Activated CD8-positive, alpha-beta T cell treated with anti-CD3 and anti-CD28 coated beads, Interleukin-2, amount 10 ng/mL, durations not matched to agents 7 days and 5 days (primary cell): ENCODE data around the gene AFG3L2. TPM values are rescaled to one million over a fixed set of nuclear protein-coding genes. Genes with fewer than 3 reads are reported as not detected.
"Not testable (repeated sequence)": the region's sequence is repeated elsewhere in the genome, so short reads cannot be mapped to it uniquely, and the experiment has no call there.

Source experiments
- ATAC-seq: fragments of 150-1000 bp; cut with Tn5 transposase; one replicate; pipeline ENCODE4 v1.10.0; 2021; ENCODE audit warnings: moderate library complexity
- CTCF ChIA-PET: fragments of 350-600 bp; sonication (Branson Sonifier 250); formaldehyde crosslinking; loops from one replicate; lab custom pipeline; 2021; ENCODE audit warnings: antibody characterized with exemption; lab: Charles Lee
- POLR2A ChIA-PET: fragments of 350-600 bp; sonication (Branson Sonifier 250); formaldehyde crosslinking; loops from one replicate; lab custom pipeline; 2021; ENCODE audit warnings: antibody characterized with exemption; lab: Charles Lee
- DNase-seq: peaks from one replicate; pipeline ENCODE4 v3.0.0-alpha.2; 2020
- H3K27ac Mint-ChIP-seq: one replicate; pipeline ENCODE4 v1.8.0; 2021; ENCODE audit warnings: mild to moderate bottlenecking, mixed read lengths
- H3K27me3 Mint-ChIP-seq: one replicate; pipeline ENCODE4 v1.8.0; 2021; ENCODE audit warnings: low read depth, mixed read lengths
- H3K36me3 Mint-ChIP-seq: one replicate; pipeline ENCODE4 v1.8.0; 2021; ENCODE audit warnings: low read depth, mixed read lengths
- H3K4me1 Mint-ChIP-seq: one replicate; pipeline ENCODE4 v1.8.0; 2021; ENCODE audit warnings: low read depth, mixed read lengths
- H3K4me3 Mint-ChIP-seq: one replicate; pipeline ENCODE4 v1.8.0; 2021; ENCODE audit warnings: mild to moderate bottlenecking, mixed read lengths
- H3K9me3 Mint-ChIP-seq: one replicate; pipeline ENCODE4 v1.8.0; 2022; ENCODE audit warnings: mixed read lengths; ENCODE audit not compliant: insufficient read depth
- total RNA-seq, 2 experiments: library from RNA; stranded (reverse); gene quantifications; one replicate each; pipeline ENCODE4 v1.2.3, GENCODE V29; 2021

The AFG3L2 gene
- total RNA-seq = 10 to 100 TPM; 40.6 to 44.3 TPM

GRCh38 chr18:12376754-12377555 is at the start of gene AFG3L2:
AFG3L2 (minus strand) TSS chr18:12377227; CDS start chr18:12377082, 145 bp downstream.
- ChIA-PET CTCF (interaction anchor here (0.6 to 3.1 kb wide), 6 partner anchors 15 to 283 kb away, joined by 3 to 22 read pairs (median 6); no protein-coding TSS in a partner anchor), POLR2A (interaction anchor here (0.5 to 2.1 kb wide), 13 partner anchors 9 to 889 kb away, joined by 3 to 12 read pairs (median 4); partner anchors contain the start of genes CEP192, CEP76, PRELID3A and PSMG2)
- H3K4me1 Mint-ChIP-seq = peaks cover 42% of the 10 kb centered on the region
- no peaks in the 10 kb centered on the region for H3K27me3 Mint-ChIP-seq
- H3K9me3 Mint-ChIP-seq = no peaks in the 10 kb centered on the region
- peak within 1 kb of the TSS; percentile 96 for H3K27ac Mint-ChIP-seq
- peak; percentile 89 for ATAC-seq
- peaks cover 23% of the 10 kb centered on the region for H3K36me3 Mint-ChIP-seq
- peak; percentile 100 for DNase-seq
- H3K4me3 Mint-ChIP-seq = peak within 1 kb of the TSS; percentile 93

GRCh38 chr18:12424252-12424651 is 47.2 kb upstream of the AFG3L2 start:
- CTCF ChIA-PET = interaction anchor here (1.9 kb wide), 1 partner anchor 31 kb away, joined by 7 read pairs; no protein-coding TSS in a partner anchor
- H3K4me3 Mint-ChIP-seq = no peak overlapping the region
- H3K4me1 Mint-ChIP-seq = peaks cover 14% of the 10 kb centered on the region
- POLR2A ChIA-PET = interaction anchor here (0.7 kb wide), 1 partner anchor 29 kb away, joined by 3 read pairs; no protein-coding TSS in a partner anchor
- H3K36me3 Mint-ChIP-seq = peaks cover 5% of the 10 kb centered on the region
- no peak overlapping the region for H3K27ac Mint-ChIP-seq
- DNase-seq (no peak), ATAC-seq (no peak)
- H3K9me3 Mint-ChIP-seq = no peaks in the 10 kb centered on the region
- no peaks in the 10 kb centered on the region for H3K27me3 Mint-ChIP-seq

GRCh38 chr18:12423820-12424219 is 46.8 kb upstream of the AFG3L2 start:
- H3K9me3 Mint-ChIP-seq = no peaks in the 10 kb centered on the region

GRCh38 chr18:12423393-12423792 is 46.4 kb upstream of the AFG3L2 start:
- Mint-ChIP-seq H3K36me3 (peaks cover 5% of the 10 kb centered on the region), H3K27ac (no peak overlapping the region), H3K27me3 (no peaks in the 10 kb centered on the region), H3K9me3 (no peaks in the 10 kb centered on the region), H3K4me1 (peaks cover 18% of the 10 kb centered on the region), H3K4me3 (no peak overlapping the region)
- no peak for DNase-seq
- POLR2A ChIA-PET = no interaction called here
- CTCF ChIA-PET = interaction anchor here (1.9 kb wide), 1 partner anchor 30 kb away, joined by 7 read pairs; no protein-coding TSS in a partner anchor
- no peak for ATAC-seq

More at GRCh38 chr18:12423820-12424219, 46.8 kb upstream of the AFG3L2 start:
- H3K4me1 Mint-ChIP-seq = peaks cover 14% of the 10 kb centered on the region
- no peak overlapping the region for H3K27ac Mint-ChIP-seq
- no peak overlapping the region for H3K4me3 Mint-ChIP-seq
- ChIA-PET CTCF (interaction anchor here (1.9 kb wide), 1 partner anchor 31 kb away, joined by 7 read pairs; no protein-coding TSS in a partner anchor), POLR2A (no interaction called here)
- H3K27me3 Mint-ChIP-seq = no peaks in the 10 kb centered on the region
- peaks cover 5% of the 10 kb centered on the region for H3K36me3 Mint-ChIP-seq
- ATAC-seq (no peak), DNase-seq (no peak)

GRCh38 chr18:12422936-12423335 is 45.9 kb upstream of the AFG3L2 start:
- Mint-ChIP-seq H3K9me3 (no peaks in the 10 kb centered on the region), H3K27me3 (no peaks in the 10 kb centered on the region), H3K36me3 (peaks cover 5% of the 10 kb centered on the region), H3K4me1 (peaks cover 18% of the 10 kb centered on the region), H3K27ac (no peak overlapping the region), H3K4me3 (no peak overlapping the region)
- ChIA-PET POLR2A (no interaction called here), CTCF (interaction anchor here (0.8 to 1.9 kb wide), 2 partner anchors 30 to 184 kb away, joined by 3 to 7 read pairs; no protein-coding TSS in a partner anchor)
- ATAC-seq = no peak
- peak; percentile 31 for DNase-seq

GRCh38 chr18:12421732-12422131 is 44.7 kb upstream of the AFG3L2 start:
- peaks cover 14% of the 10 kb centered on the region for H3K4me1 Mint-ChIP-seq
- H3K27me3 Mint-ChIP-seq = no peaks in the 10 kb centered on the region
- no peak for ATAC-seq
- no peak for DNase-seq
- POLR2A ChIA-PET = no interaction called here
- H3K36me3 Mint-ChIP-seq = peaks cover 5% of the 10 kb centered on the region
- H3K4me3 Mint-ChIP-seq = no peak overlapping the region
- H3K9me3 Mint-ChIP-seq = no peaks in the 10 kb centered on the region
- CTCF ChIA-PET = interaction anchor here (0.7 to 0.8 kb wide), 2 partner anchors 28 to 115 kb away, joined by 3 to 4 read pairs; no protein-coding TSS in a partner anchor
- H3K27ac Mint-ChIP-seq = no peak overlapping the region

GRCh38 chr18:12420821-12421421 is 43.9 kb upstream of the AFG3L2 start:
- peak overlapping the region; percentile 68 for H3K4me3 Mint-ChIP-seq
- DNase-seq = no peak
- ATAC-seq = no peak
- H3K27ac Mint-ChIP-seq = peak overlapping the region; percentile 64
- H3K4me1 Mint-ChIP-seq = peaks cover 14% of the 10 kb centered on the region
- no peaks in the 10 kb centered on the region for H3K27me3 Mint-ChIP-seq
- peaks cover 5% of the 10 kb centered on the region for H3K36me3 Mint-ChIP-seq
- ChIA-PET CTCF (no interaction called here), POLR2A (no interaction called here)
- H3K9me3 Mint-ChIP-seq = no peaks in the 10 kb centered on the region

GRCh38 chr18:12417687-12418086 is 40.7 kb upstream of the AFG3L2 start:
- no peaks in the 10 kb centered on the region for H3K27me3 Mint-ChIP-seq
- ATAC-seq (no peak), DNase-seq (no peak)
- H3K27ac Mint-ChIP-seq = no peak overlapping the region
- H3K9me3 Mint-ChIP-seq = no peaks in the 10 kb centered on the region
- H3K4me1 Mint-ChIP-seq = peaks cover 14% of the 10 kb centered on the region
- no peaks in the 10 kb centered on the region for H3K36me3 Mint-ChIP-seq
- no peak overlapping the region for H3K4me3 Mint-ChIP-seq
- ChIA-PET CTCF (no interaction called here), POLR2A (interaction anchor here (1.6 kb wide), 1 partner anchor 40 kb away, joined by 5 read pairs; the partner anchor contains the start of gene AFG3L2)

- CTCF ChIA-PET = no interaction called here
- ATAC-seq (no peak), DNase-seq (no peak)
- Mint-ChIP-seq H3K9me3 (no peaks in the 10 kb centered on the region), H3K4me1 (peaks cover 15% of the 10 kb centered on the region), H3K27ac (no peak overlapping the region), H3K27me3 (no peaks in the 10 kb centered on the region), H3K4me3 (no peak overlapping the region), H3K36me3 (no peaks in the 10 kb centered on the region)
- POLR2A ChIA-PET = no interaction called here
Measured at GRCh38 chr18:12416098-12416729, 39.2 kb upstream of the AFG3L2 start.

- Mint-ChIP-seq H3K36me3 (peaks cover 3% of the 10 kb centered on the region), H3K4me3 (no peak overlapping the region), H3K4me1 (peaks cover 20% of the 10 kb centered on the region), H3K9me3 (no peaks in the 10 kb centered on the region), H3K27me3 (peaks cover 7% of the 10 kb centered on the region), H3K27ac (no peak overlapping the region)
- CTCF ChIA-PET = no interaction called here
- DNase-seq (no peak), ATAC-seq (no peak)
- POLR2A ChIA-PET = no interaction called here
Measured at GRCh38 chr18:12411456-12411855, 34.4 kb upstream of the AFG3L2 start.

- CTCF ChIA-PET, POLR2A ChIA-PET, H3K27ac Mint-ChIP-seq, ATAC-seq, H3K4me3 Mint-ChIP-seq, H3K9me3 Mint-ChIP-seq, H3K36me3 Mint-ChIP-seq, DNase-seq: not testable (repeated sequence)
- peaks cover 27% of the 10 kb centered on the region for H3K4me1 Mint-ChIP-seq
- H3K27me3 Mint-ChIP-seq = peaks cover 14% of the 10 kb centered on the region
Measured at GRCh38 chr18:12410747-12411146, 33.7 kb upstream of the AFG3L2 start.
